Smooth muscle cell (in vitro differentiated cells): ENCODE results near the gene CHST15. TPM values are rescaled to one million over a fixed set of nuclear protein-coding genes. Genes with fewer than 3 reads are reported as not detected.
A peak's percentile ranks its signal among the peaks of the same experiment; 100 is the strongest.
"Not testable (repeated sequence)": the region's sequence is repeated elsewhere in the genome, so short reads cannot be mapped to it uniquely, and the experiment has no call there.

Experiments used
- DNase-seq: peaks from one replicate; lab custom pipeline; 2025; ENCODE audit not compliant: unreplicated experiment; lab: John Stamatoyannopoulos, UW
- H2AFZ ChIP-seq: fragments of 200-600 bp; sonication (generic); 2 replicates; pipeline ENCODE4 v1.6.0; 2016; ENCODE audit warnings: antibody characterized with exemption, low read depth, mild to moderate bottlenecking
- H3F3A ChIP-seq: fragments of 200-600 bp; sonication (generic); 2 replicates; pipeline ENCODE4 v1.6.0; 2017; ENCODE audit warnings: antibody characterized with exemption, low read depth
- H3K27ac ChIP-seq: fragments of 200-600 bp; sonication (generic); 2 replicates; pipeline ENCODE4 v1.5.1; 2016; ENCODE audit warnings: low read depth, mild to moderate bottlenecking
- H3K27me3 ChIP-seq: fragments of 200-600 bp; sonication (generic); 2 replicates; pipeline ENCODE4 v1.6.1; 2016; ENCODE audit warnings: low read depth, mild to moderate bottlenecking
- H3K36me3 ChIP-seq: fragments of 200-600 bp; sonication (generic); 2 replicates; pipeline ENCODE4 v1.5.1; 2016; ENCODE audit warnings: low read depth
- H3K4me1 ChIP-seq: fragments of 200-600 bp; sonication (generic); 2 replicates; pipeline ENCODE4 v1.5.1; 2016; ENCODE audit warnings: low read depth
- H3K4me2 ChIP-seq: fragments of 200-600 bp; sonication (generic); 2 replicates; pipeline ENCODE4 v1.6.0; 2016; ENCODE audit warnings: mild to moderate bottlenecking
- H3K4me3 ChIP-seq: fragments of 200-600 bp; sonication (generic); 2 replicates; pipeline ENCODE4 v1.5.1; 2016; ENCODE audit warnings: mild to moderate bottlenecking
- H3K79me2 ChIP-seq: fragments of 200-600 bp; sonication (generic); 2 replicates; pipeline ENCODE4 v1.6.0; 2016; ENCODE audit warnings: low read depth, mild to moderate bottlenecking
- H3K9ac ChIP-seq: fragments of 200-600 bp; sonication (generic); 2 replicates; pipeline ENCODE4 v1.6.0; 2016; ENCODE audit warnings: low read depth
- H3K9me3 ChIP-seq: fragments of 200-600 bp; sonication (generic); replicated peaks from 2 replicates; pipeline ENCODE4 v1.5.1; 2016; ENCODE audit warnings: low read depth
- H4K20me1 ChIP-seq: fragments of 200-600 bp; sonication (generic); 2 replicates; pipeline ENCODE4 v1.6.0; 2016; ENCODE audit warnings: low read depth
- WGBS: methylation state at CpG from one replicate; pipeline ENCODE4 v1.1.7; 2016; ENCODE audit warnings: low lambda C conversion rate; 5-methylcytosine and 5-hydroxymethylcytosine counted together
- polyA plus RNA-seq: library from polyadenylated mRNA; unstranded; fragments of >200 nt; fragmentation: Nextera tagmentation; extraction: Ambion mirVana; gene quantifications from 2 replicates; pipeline ENCODE4 v1.2.1, GENCODE V29; 2016
- total RNA-seq: library from RNA; depleted of rRNA; stranded (reverse); fragments of >200 nt; gene quantifications from 2 replicates; pipeline ENCODE4 v1.2.3, GENCODE V29; 2014
- TF ChIP-seq, protein P1 (sequence below): fragments of 200-600 bp; sonication (generic); IDR thresholded peaks from 2 replicates; pipeline ENCODE4 v1.5.1; 2017; ENCODE audit warnings: borderline replicate concordance, mild to moderate bottlenecking, antibody characterized with exemption; ENCODE audit not compliant: insufficient read depth, poor library complexity, severe bottlenecking

Gene CHST15
- total and polyA plus RNA-seq, 2 experiments from 2014 or later = 14.1 to 20.4 TPM

DNA sequence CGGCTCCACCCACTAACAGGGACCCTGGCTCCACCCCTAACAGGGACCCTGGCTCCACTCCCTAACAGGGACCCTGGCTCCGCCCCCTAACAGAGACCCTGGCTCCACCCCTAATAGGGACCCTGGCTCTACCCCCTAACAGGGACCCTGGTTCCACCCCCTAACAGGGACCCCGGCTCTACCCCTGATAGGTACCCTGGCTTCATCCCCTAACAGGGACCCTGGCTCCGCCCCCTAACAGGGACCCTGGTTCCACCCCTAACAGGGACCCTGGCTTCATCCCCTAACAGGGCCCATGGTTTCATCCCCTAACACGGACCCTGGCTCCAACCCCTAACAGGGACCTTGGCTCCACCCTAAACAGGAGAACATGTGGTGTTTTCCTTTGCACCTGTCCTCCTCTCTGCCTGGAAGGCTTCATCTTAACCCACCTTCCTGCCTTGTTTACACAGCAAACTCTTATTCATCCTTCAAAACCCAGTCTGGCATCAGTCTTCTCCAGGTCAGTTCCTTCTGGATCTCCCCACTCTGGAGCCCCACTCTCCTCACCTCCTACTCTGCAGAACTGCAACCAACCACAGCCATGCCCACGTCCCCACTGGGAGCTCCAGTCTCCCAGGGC, 58.0 kb downstream of the CHST15 start:
- Histone ChIP-seq H3F3A (no peaks in the 10 kb centered on the region), H3K27ac (no peak overlapping the region), H3K79me2 (no peaks in the 10 kb centered on the region), H3K9ac (no peak overlapping the region), H3K4me3 (no peak overlapping the region), H2AFZ (no peak overlapping the region), H3K9me3 (no peaks in the 10 kb centered on the region), H3K36me3 (no peaks in the 10 kb centered on the region), H3K4me1 (no peaks in the 10 kb centered on the region), H3K4me2 (no peak overlapping the region), H3K27me3 (no peaks in the 10 kb centered on the region), H4K20me1 (peaks cover 28% of the 10 kb centered on the region)
- TF ChIP-seq, protein P1, sequence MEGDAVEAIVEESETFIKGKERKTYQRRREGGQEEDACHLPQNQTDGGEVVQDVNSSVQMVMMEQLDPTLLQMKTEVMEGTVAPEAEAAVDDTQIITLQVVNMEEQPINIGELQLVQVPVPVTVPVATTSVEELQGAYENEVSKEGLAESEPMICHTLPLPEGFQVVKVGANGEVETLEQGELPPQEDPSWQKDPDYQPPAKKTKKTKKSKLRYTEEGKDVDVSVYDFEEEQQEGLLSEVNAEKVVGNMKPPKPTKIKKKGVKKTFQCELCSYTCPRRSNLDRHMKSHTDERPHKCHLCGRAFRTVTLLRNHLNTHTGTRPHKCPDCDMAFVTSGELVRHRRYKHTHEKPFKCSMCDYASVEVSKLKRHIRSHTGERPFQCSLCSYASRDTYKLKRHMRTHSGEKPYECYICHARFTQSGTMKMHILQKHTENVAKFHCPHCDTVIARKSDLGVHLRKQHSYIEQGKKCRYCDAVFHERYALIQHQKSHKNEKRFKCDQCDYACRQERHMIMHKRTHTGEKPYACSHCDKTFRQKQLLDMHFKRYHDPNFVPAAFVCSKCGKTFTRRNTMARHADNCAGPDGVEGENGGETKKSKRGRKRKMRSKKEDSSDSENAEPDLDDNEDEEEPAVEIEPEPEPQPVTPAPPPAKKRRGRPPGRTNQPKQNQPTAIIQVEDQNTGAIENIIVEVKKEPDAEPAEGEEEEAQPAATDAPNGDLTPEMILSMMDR = no peak
- WGBS = 97% methylated on average over 5 of the region's 6 CpGs
- DNase-seq = no peak

DNA sequence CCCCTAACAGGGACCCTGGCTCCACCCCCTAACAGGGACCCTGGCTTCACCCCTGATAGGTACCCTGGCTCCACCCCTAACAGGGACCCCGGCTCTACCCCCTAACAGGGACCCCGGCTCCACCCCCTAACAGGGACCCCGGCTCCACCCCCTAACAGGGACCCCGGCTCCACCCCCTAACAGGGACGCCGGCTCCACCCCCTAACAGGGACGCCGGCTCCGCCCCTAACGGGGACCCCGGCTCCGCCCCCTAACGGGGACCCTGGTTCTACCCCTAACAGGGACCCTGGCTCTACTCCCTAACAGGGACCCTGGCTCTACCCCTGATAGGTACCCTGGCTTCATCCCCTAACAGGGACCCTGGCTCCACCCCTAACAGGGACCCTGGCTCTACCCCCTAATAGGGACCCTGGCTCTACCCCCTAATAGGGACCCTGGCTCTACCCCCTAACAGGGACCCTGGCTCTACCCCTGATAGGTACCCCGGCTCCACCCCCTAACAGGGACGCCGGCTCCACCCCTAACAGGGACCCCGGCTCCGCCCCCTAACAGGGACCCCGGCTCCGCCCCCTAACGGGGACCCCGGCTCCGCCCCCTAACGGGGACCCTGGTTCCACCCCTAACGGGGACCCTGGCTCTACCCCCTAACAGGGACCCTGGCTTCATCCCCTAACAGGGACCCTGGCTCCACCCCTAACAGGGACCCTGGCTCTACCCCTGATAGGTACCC, 58.7 kb downstream of the CHST15 start:
- H3F3A ChIP-seq, H3K9ac ChIP-seq, H3K4me2 ChIP-seq, H3K27ac ChIP-seq, H3K9me3 ChIP-seq, H3K4me1 ChIP-seq, H3K79me2 ChIP-seq, H2AFZ ChIP-seq, H3K36me3 ChIP-seq, H3K4me3 ChIP-seq, H3K27me3 ChIP-seq, DNase-seq: not testable (repeated sequence)
- H4K20me1 ChIP-seq = peaks cover 28% of the 10 kb centered on the region
- WGBS = 92% methylated on average over 10 of the region's 25 CpGs

DNA sequence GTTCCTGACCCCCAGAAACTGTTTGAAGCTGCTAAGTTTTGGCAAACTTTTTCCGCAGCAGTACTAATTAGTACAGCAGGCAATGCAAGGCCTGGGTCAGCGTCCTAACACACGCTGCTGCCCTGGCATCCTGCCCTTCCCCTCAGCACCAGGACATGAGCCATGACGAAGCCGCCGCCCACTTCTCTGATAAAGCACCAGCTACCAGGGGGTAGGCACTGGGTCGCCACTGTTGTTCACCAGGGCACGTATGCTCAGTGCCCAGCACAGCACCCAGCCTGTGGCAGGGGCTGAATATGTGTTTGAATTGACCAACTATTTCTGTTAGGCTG, 59.5 kb downstream of the CHST15 start:
- H3F3A ChIP-seq = no peaks in the 10 kb centered on the region
- 96% methylated on average over 8 of the region's 8 CpGs for WGBS
- H3K4me1 ChIP-seq = no peaks in the 10 kb centered on the region
- no peak overlapping the region for H3K9ac ChIP-seq
- TF ChIP-seq, protein P1 = no peak
- H3K4me3 ChIP-seq = no peak overlapping the region
- no peaks in the 10 kb centered on the region for H3K27me3 ChIP-seq
- H4K20me1 ChIP-seq = peaks cover 28% of the 10 kb centered on the region
- peak overlapping the region; percentile 36 for H3K4me2 ChIP-seq
- H3K9me3 ChIP-seq = no peaks in the 10 kb centered on the region
- H2AFZ ChIP-seq = no peak overlapping the region
- H3K79me2 ChIP-seq = no peaks in the 10 kb centered on the region
- H3K36me3 ChIP-seq = no peaks in the 10 kb centered on the region
- H3K27ac ChIP-seq = no peak overlapping the region
- DNase-seq = no peak

DNA sequence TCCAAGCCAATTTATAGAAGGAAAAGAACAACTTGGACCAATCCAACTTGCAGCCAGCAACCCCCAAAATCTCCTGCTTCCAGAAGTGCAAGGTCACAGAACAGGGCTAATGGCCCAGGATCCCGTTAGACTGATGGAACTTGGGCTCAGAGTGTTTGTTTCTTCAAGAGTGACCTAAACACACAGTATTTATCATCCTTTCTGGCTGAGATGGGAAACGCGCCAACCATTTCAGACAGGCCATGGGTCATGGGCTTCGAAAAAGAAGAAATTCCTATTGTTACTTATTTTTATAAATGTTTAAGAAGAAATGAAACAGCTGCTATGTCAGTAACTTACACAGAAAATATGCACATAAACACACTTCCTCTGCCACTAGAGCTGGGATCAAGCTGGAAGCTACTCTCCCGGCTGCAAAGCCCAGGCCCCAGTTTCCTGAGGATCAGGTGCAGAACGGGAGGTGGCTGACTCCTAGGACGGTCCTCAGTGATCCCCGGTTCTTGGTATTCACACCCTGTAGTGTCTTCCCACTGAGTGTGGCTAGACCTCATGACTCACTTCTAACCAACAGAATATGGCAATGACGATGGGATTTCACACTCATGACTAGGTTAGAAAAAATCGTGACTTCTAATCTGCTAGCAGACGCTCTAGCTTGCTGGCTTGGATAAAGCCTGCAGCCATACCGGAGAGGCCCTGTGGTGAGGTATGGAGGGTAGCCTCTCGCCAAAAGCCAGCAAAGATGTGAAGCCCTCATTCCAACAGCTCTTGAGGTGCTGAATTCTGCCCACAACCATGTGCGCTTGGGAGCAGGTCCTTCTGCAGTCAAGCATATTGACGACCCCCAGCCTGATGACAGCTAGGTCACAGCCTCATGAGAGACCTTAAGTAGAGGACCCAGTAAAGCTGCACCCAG, 60.2 kb downstream of the CHST15 start:
- peak overlapping the region; percentile 36 for H3K4me2 ChIP-seq
- peaks cover 28% of the 10 kb centered on the region for H4K20me1 ChIP-seq
- no peak overlapping the region for H2AFZ ChIP-seq
- no peak overlapping the region for H3K27ac ChIP-seq
- TF ChIP-seq, protein P1 = no peak
- H3K4me1 ChIP-seq = no peaks in the 10 kb centered on the region
- H3F3A ChIP-seq = no peaks in the 10 kb centered on the region
- WGBS = 64% methylated on average over 15 of the region's 15 CpGs
- H3K4me3 ChIP-seq = no peak overlapping the region
- H3K79me2 ChIP-seq = no peaks in the 10 kb centered on the region
- no peak overlapping the region for H3K9ac ChIP-seq
- H3K9me3 ChIP-seq = no peaks in the 10 kb centered on the region
- H3K36me3 ChIP-seq = no peaks in the 10 kb centered on the region
- no peaks in the 10 kb centered on the region for H3K27me3 ChIP-seq
- no peak for DNase-seq
